ENCODE measurements around the gene GTPBP8.

Gene GTPBP8

GRCh38 chr3:112976001-112976400 is 14.8 kb upstream of the GTPBP8 start:
- H3K27me3 ChIP-seq (ENCODE audit: insufficient read depth, low read length, poor library complexity) = peaks cover 4% of the 10 kb centered on the region
- no peak overlapping the region for H3K4me2 ChIP-seq (ENCODE audit: insufficient read depth, low read length)
- no peaks in the 10 kb centered on the region for H3K4me1 ChIP-seq (ENCODE audit: insufficient read depth, low read length)
- H4K20me1 ChIP-seq (ENCODE audit: insufficient read depth, low read length) = no peaks in the 10 kb centered on the region
- H3K36me3 ChIP-seq (ENCODE audit: insufficient read depth, low read length) = no peaks in the 10 kb centered on the region
- H3K9ac ChIP-seq (ENCODE audit: low read depth, low read length) = no peak overlapping the region
- no peak overlapping the region for H3K4me3 ChIP-seq (ENCODE audit: low read depth in 1 of 2, low read length in 2 of 2)
- DNase-seq (no peak), ATAC-seq (ENCODE audit: insufficient read depth, low read depth) (no peak)
- no peak overlapping the region for H2AFZ ChIP-seq (ENCODE audit: low read depth, low read length)
- H3K27ac ChIP-seq (ENCODE audit: low read length) = no peak overlapping the region
- H3K79me2 ChIP-seq (ENCODE audit: insufficient read depth, low read length) = no peaks in the 10 kb centered on the region
- no peak for TF ChIP-seq EZH2 (IDR thresholded peaks at IDR 0.05; ENCODE audit: borderline replicate concordance, low read depth, low read length, severe bottlenecking)
- TF ChIP-seq CTCF (IDR thresholded peaks at IDR 0.05; ENCODE audit: borderline replicate concordance, extremely low read depth, low read length, poor library complexity, severe bottlenecking) = no peak
- no peaks in the 10 kb centered on the region for H3K9me3 ChIP-seq (ENCODE audit: insufficient read depth, low read length, severe bottlenecking)

- H3K9ac ChIP-seq (ENCODE audit: low read depth, low read length) = no peak overlapping the region
- H3K9me3 ChIP-seq (ENCODE audit: insufficient read depth, low read length, severe bottlenecking) = no peaks in the 10 kb centered on the region
- no peak for DNase-seq
- no peaks in the 10 kb centered on the region for H3K79me2 ChIP-seq (ENCODE audit: insufficient read depth, low read length)
- ATAC-seq (ENCODE audit: insufficient read depth, low read depth) = no peak
- no peak overlapping the region for H3K4me2 ChIP-seq (ENCODE audit: insufficient read depth, low read length)
- peaks cover 4% of the 10 kb centered on the region for H3K27me3 ChIP-seq (ENCODE audit: insufficient read depth, low read length, poor library complexity)
- no peaks in the 10 kb centered on the region for H3K4me1 ChIP-seq (ENCODE audit: insufficient read depth, low read length)
- H3K4me3 ChIP-seq (ENCODE audit: low read depth in 1 of 2, low read length in 2 of 2) = no peak overlapping the region
- no peaks in the 10 kb centered on the region for H4K20me1 ChIP-seq (ENCODE audit: insufficient read depth, low read length)
- H3K27ac ChIP-seq (ENCODE audit: low read length) = no peak overlapping the region
- TF ChIP-seq EZH2 (IDR thresholded peaks at IDR 0.05; ENCODE audit: borderline replicate concordance, low read depth, low read length, severe bottlenecking) (no peak), CTCF (IDR thresholded peaks at IDR 0.05; ENCODE audit: borderline replicate concordance, extremely low read depth, low read length, poor library complexity, severe bottlenecking) (no peak)
- no peaks in the 10 kb centered on the region for H3K36me3 ChIP-seq (ENCODE audit: insufficient read depth, low read length)
- H2AFZ ChIP-seq (ENCODE audit: low read depth, low read length) = no peak overlapping the region
These were observed 13.8 kb upstream of the GTPBP8 start for GRCh38 chr3:112976953-112977352.

- Histone ChIP-seq H3K4me2 (ENCODE audit: insufficient read depth, low read length) (no peak overlapping the region), H3K9me3 (ENCODE audit: insufficient read depth, low read length, severe bottlenecking) (no peaks in the 10 kb centered on the region), H4K20me1 (ENCODE audit: insufficient read depth, low read length) (no peaks in the 10 kb centered on the region), H3K27me3 (ENCODE audit: insufficient read depth, low read length, poor library complexity) (no peaks in the 10 kb centered on the region), H3K36me3 (ENCODE audit: insufficient read depth, low read length) (no peaks in the 10 kb centered on the region), H3K79me2 (ENCODE audit: insufficient read depth, low read length) (no peaks in the 10 kb centered on the region), H3K4me3 (ENCODE audit: low read depth in 1 of 2, low read length in 2 of 2) (no peak overlapping the region), H3K9ac (ENCODE audit: low read depth, low read length) (no peak overlapping the region), H3K4me1 (ENCODE audit: insufficient read depth, low read length) (no peaks in the 10 kb centered on the region), H2AFZ (ENCODE audit: low read depth, low read length) (no peak overlapping the region), H3K27ac (ENCODE audit: low read length) (no peak overlapping the region)
- no peak for DNase-seq
- ATAC-seq (ENCODE audit: insufficient read depth, low read depth) = peak; percentile 50; the same call in 1 of the 3 replicates
- TF ChIP-seq CTCF (IDR thresholded peaks at IDR 0.05; ENCODE audit: borderline replicate concordance, extremely low read depth, low read length, poor library complexity, severe bottlenecking) (peak; percentile 71), EZH2 (IDR thresholded peaks at IDR 0.05; ENCODE audit: borderline replicate concordance, low read depth, low read length, severe bottlenecking) (no peak)
These were observed 11.4 kb upstream of the GTPBP8 start for GRCh38 chr3:112979244-112979832.

All from DND-41 (cell line).